GM23338 (cell line): ENCODE data around the gene SMARCC1. TPM values are rescaled to one million over a fixed set of nuclear protein-coding genes. Genes with fewer than 3 reads are reported as not detected.

Source experiments
- ATAC-seq: fragments of 200-7000 bp; cut with Tn5 transposase; 3 replicates; pipeline ENCODE4 v1.9.1; 2020
- DNase-seq: peaks from one replicate; pipeline ENCODE4 v3.0.0-alpha.2; 2015; ENCODE audit warnings: low spot score
- H2AFZ ChIP-seq: fragments of 200-600 bp; sonication (generic); 2 replicates; pipeline ENCODE4 v1.8.0; 2016; ENCODE audit warnings: antibody characterized with exemption, mild to moderate bottlenecking, moderate library complexity
- H3F3A ChIP-seq: fragments of 200-600 bp; sonication (generic); replicated peaks from 2 replicates; pipeline ENCODE4 v1.8.0; 2017; ENCODE audit warnings: antibody characterized with exemption, mixed run types, low read depth
- H3K27ac ChIP-seq: fragments of 200-600 bp; sonication (generic); 2 replicates; pipeline ENCODE4 v1.6.1; 2016; ENCODE audit warnings: low read depth
- H3K27me3 ChIP-seq: fragments of 200-600 bp; sonication (generic); 2 replicates; pipeline ENCODE4 v1.8.0; 2016; ENCODE audit warnings: mild to moderate bottlenecking, mixed run types, moderate library complexity; ENCODE audit not compliant: insufficient read depth
- H3K36me3 ChIP-seq: fragments of 200-600 bp; sonication (generic); 2 replicates; pipeline ENCODE4 v1.8.0; 2016; ENCODE audit warnings: mild to moderate bottlenecking; ENCODE audit not compliant: insufficient read depth
- H3K4me1 ChIP-seq: fragments of 200-600 bp; sonication (generic); 2 replicates; pipeline ENCODE4 v1.8.0; 2016; ENCODE audit warnings: mild to moderate bottlenecking, moderate library complexity; ENCODE audit not compliant: insufficient read depth
- H3K4me2 ChIP-seq: fragments of 200-600 bp; sonication (generic); 2 replicates; pipeline ENCODE4 v1.7.1; 2017; ENCODE audit warnings: mixed run types
- H3K4me3 ChIP-seq: fragments of 200-600 bp; sonication (generic); 2 replicates; pipeline ENCODE4 v1.6.1; 2016; ENCODE audit warnings: mixed run types
- H3K79me2 ChIP-seq: fragments of 200-600 bp; sonication (generic); replicated peaks from 2 replicates; pipeline ENCODE4 v1.8.0; 2017; ENCODE audit warnings: mild to moderate bottlenecking; ENCODE audit not compliant: insufficient read depth
- H3K9me2 ChIP-seq: fragments of 200-600 bp; sonication (generic); 2 replicates; pipeline ENCODE4 v1.8.0; 2017; ENCODE audit not compliant: insufficient read depth
- H4K20me1 ChIP-seq: fragments of 200-600 bp; sonication (generic); replicated peaks from 2 replicates; pipeline ENCODE4 v1.8.0; 2017; ENCODE audit warnings: mild to moderate bottlenecking; ENCODE audit not compliant: insufficient read depth
- H3K27ac Mint-ChIP-seq: 2 replicates; pipeline ENCODE4 v1.8.0; 2020; ENCODE audit warnings: inconsistent platforms, mild to moderate bottlenecking, moderate library complexity, mixed read lengths
- H3K27me3 Mint-ChIP-seq: 3 replicates; pipeline ENCODE4 v1.8.0; 2022; ENCODE audit warnings: low read depth, mild to moderate bottlenecking, moderate library complexity, mixed read lengths, inconsistent platforms; ENCODE audit not compliant: insufficient read depth, poor library complexity
- H3K36me3 Mint-ChIP-seq: 3 replicates; pipeline ENCODE4 v1.8.0; 2021; ENCODE audit warnings: low read depth, mild to moderate bottlenecking, inconsistent platforms, moderate library complexity, mixed read lengths
- H3K4me1 Mint-ChIP-seq: 3 replicates; pipeline ENCODE4 v1.8.0; 2020; ENCODE audit warnings: mild to moderate bottlenecking, inconsistent platforms, mixed read lengths
- H3K4me3 Mint-ChIP-seq: 3 replicates; pipeline ENCODE4 v1.8.0; 2021; ENCODE audit warnings: moderate library complexity, mild to moderate bottlenecking, inconsistent platforms, mixed read lengths
- H3K9me3 Mint-ChIP-seq: 3 replicates; pipeline ENCODE4 v1.8.0; 2020; ENCODE audit warnings: moderate library complexity, mild to moderate bottlenecking, inconsistent platforms, mixed read lengths
- CREB1 ChIP-seq: fragments of 250-450 bp; sonication (Bioruptor Pico); IDR thresholded peaks from 2 replicates; pipeline ENCODE4 v1.5.0; 2020; ENCODE audit warnings: low read depth, mild to moderate bottlenecking, moderate library complexity
- EZH2 ChIP-seq: fragments of 200-600 bp; sonication (generic); IDR thresholded peaks from one replicate; pipeline ENCODE4 v1.8.0; 2017; ENCODE audit warnings: antibody characterized with exemption, mild to moderate bottlenecking, low read depth; ENCODE audit not compliant: unreplicated experiment
- EZH2phosphoT487 ChIP-seq: fragments of 200-600 bp; sonication (generic); IDR thresholded peaks from one replicate; pipeline ENCODE4 v1.8.1; 2018; ENCODE audit warnings: antibody characterized with exemption; ENCODE audit not compliant: unreplicated experiment
- JUNB ChIP-seq: IDR thresholded peaks from one replicate; pipeline ENCODE4 v1.6.1; 2016; ENCODE audit warnings: antibody characterized with exemption; ENCODE audit not compliant: unreplicated experiment
- NANOG ChIP-seq: IDR thresholded peaks from 2 replicates; pipeline ENCODE4 v1.6.1; 2016; ENCODE audit warnings: antibody characterized with exemption, borderline replicate concordance
- POLR2AphosphoS5 ChIP-seq: IDR thresholded peaks from 2 replicates; pipeline ENCODE4 v1.6.1; 2016; ENCODE audit warnings: antibody characterized with exemption, low read depth
- STAT1 ChIP-seq: IDR thresholded peaks from one replicate; pipeline ENCODE4 v1.6.1; 2016; ENCODE audit warnings: antibody characterized with exemption; ENCODE audit not compliant: unreplicated experiment
- ZNF114 ChIP-seq: fragments of 250-450 bp; sonication (Bioruptor Pico); IDR thresholded peaks from 2 replicates; pipeline ENCODE4 v1.5.0; 2020; ENCODE audit warnings: mild to moderate bottlenecking, moderate library complexity
- ZNF331 ChIP-seq: fragments of 250-450 bp; sonication (Bioruptor Pico); IDR thresholded peaks from 2 replicates; pipeline ENCODE4 v1.5.0; 2020; ENCODE audit warnings: low read depth, mild to moderate bottlenecking, moderate library complexity
- polyA plus RNA-seq: library from polyadenylated mRNA; unstranded; fragments of >200 nt; fragmentation: Nextera tagmentation; extraction: Ambion mirVana; gene quantifications from 2 replicates; pipeline ENCODE4 v1.2.1, GENCODE V29; 2016
- total RNA-seq: library from RNA; depleted of rRNA; stranded (reverse); fragments of >200 nt; shearing (Covaris generic); gene quantifications from 2 replicates; pipeline ENCODE4 v1.2.3, GENCODE V29; 2014
- TF ChIP-seq, protein P1 (sequence below): IDR thresholded peaks from one replicate; pipeline ENCODE4 v1.6.1; 2018; ENCODE audit warnings: antibody characterized with exemption; ENCODE audit not compliant: unreplicated experiment
- TF ChIP-seq, protein P2 (sequence below), 2 experiments: fragments of 200-600 bp in 1 of 2; sonication (generic) in 1 of 2; conservative IDR thresholded peaks; 2 replicates each; pipeline versions ENCODE4 v1.5.1 to v1.6.1; 2016 to 2017; ENCODE audit warnings: antibody characterized with exemption in 2 of 2, low read depth in 2 of 2, mild to moderate bottlenecking in 2 of 2, moderate library complexity in 1 of 2
- TF ChIP-seq, protein P3 (sequence below): fragments of 250-450 bp; sonication (Bioruptor Pico); IDR thresholded peaks from 2 replicates; pipeline ENCODE4 v1.5.0; 2020; ENCODE audit warnings: mild to moderate bottlenecking, moderate library complexity
- TF ChIP-seq, protein P4 (sequence below): IDR thresholded peaks from 2 replicates; pipeline ENCODE4 v1.6.1; 2016; ENCODE audit warnings: antibody characterized with exemption

Gene SMARCC1
- total and polyA plus RNA-seq, 2 experiments from 2014 or later = 105 to 171 TPM

DNA sequence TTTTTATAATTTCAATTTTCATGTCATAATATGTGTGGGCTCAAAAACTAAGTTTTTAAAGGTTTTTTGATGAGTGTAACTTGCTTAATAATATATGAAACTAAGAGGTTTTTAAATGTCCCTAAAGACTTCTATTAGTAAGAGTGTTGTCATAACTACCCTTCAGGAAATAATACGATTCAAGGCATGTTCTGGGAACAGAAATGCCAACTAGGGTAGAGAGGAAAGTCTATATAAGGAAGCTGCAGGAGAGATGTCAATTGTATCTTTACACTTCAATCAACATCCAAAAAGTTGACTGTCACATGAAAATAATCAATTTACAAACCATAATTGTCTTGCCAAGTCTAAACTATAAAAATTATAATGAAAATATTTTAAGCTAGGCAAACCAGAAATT lies 76.3 kb downstream of the SMARCC1 start:
- Mint-ChIP-seq H3K9me3 (no peaks in the 10 kb centered on the region; the same call in 2 of the 3 replicates), H3K4me3 (no peak overlapping the region), H3K27ac (no peak overlapping the region), H3K27me3 (peaks cover 8% of the 10 kb centered on the region), H3K4me1 (no peaks in the 10 kb centered on the region), H3K36me3 (peaks cover 84% of the 10 kb centered on the region)
- Histone ChIP-seq H3K4me2 (no peak overlapping the region), H3K4me1 (no peaks in the 10 kb centered on the region), H3F3A (peaks cover 38% of the 10 kb centered on the region), H3K27ac (no peak overlapping the region), H3K36me3 (peaks cover 80% of the 10 kb centered on the region), H2AFZ (no peak overlapping the region), H3K4me3 (no peak overlapping the region), H3K79me2 (peaks cover 37% of the 10 kb centered on the region), H3K27me3 (no peaks in the 10 kb centered on the region), H3K9me2 (no peaks in the 10 kb centered on the region), H4K20me1 (peaks cover 27% of the 10 kb centered on the region)
- TF ChIP-seq EZH2 (no peak), POLR2AphosphoS5 (no peak), STAT1 (no peak), ZNF331 (CRISPR knock-in tag) (no peak), ZNF114 (CRISPR knock-in tag) (no peak), EZH2phosphoT487 (no peak), NANOG (no peak), CREB1 (CRISPR knock-in tag) (no peak), JUNB (no peak)
- TF ChIP-seq, protein P1, sequence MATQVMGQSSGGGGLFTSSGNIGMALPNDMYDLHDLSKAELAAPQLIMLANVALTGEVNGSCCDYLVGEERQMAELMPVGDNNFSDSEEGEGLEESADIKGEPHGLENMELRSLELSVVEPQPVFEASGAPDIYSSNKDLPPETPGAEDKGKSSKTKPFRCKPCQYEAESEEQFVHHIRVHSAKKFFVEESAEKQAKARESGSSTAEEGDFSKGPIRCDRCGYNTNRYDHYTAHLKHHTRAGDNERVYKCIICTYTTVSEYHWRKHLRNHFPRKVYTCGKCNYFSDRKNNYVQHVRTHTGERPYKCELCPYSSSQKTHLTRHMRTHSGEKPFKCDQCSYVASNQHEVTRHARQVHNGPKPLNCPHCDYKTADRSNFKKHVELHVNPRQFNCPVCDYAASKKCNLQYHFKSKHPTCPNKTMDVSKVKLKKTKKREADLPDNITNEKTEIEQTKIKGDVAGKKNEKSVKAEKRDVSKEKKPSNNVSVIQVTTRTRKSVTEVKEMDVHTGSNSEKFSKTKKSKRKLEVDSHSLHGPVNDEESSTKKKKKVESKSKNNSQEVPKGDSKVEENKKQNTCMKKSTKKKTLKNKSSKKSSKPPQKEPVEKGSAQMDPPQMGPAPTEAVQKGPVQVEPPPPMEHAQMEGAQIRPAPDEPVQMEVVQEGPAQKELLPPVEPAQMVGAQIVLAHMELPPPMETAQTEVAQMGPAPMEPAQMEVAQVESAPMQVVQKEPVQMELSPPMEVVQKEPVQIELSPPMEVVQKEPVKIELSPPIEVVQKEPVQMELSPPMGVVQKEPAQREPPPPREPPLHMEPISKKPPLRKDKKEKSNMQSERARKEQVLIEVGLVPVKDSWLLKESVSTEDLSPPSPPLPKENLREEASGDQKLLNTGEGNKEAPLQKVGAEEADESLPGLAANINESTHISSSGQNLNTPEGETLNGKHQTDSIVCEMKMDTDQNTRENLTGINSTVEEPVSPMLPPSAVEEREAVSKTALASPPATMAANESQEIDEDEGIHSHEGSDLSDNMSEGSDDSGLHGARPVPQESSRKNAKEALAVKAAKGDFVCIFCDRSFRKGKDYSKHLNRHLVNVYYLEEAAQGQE = no peak
- TF ChIP-seq, protein P2, sequence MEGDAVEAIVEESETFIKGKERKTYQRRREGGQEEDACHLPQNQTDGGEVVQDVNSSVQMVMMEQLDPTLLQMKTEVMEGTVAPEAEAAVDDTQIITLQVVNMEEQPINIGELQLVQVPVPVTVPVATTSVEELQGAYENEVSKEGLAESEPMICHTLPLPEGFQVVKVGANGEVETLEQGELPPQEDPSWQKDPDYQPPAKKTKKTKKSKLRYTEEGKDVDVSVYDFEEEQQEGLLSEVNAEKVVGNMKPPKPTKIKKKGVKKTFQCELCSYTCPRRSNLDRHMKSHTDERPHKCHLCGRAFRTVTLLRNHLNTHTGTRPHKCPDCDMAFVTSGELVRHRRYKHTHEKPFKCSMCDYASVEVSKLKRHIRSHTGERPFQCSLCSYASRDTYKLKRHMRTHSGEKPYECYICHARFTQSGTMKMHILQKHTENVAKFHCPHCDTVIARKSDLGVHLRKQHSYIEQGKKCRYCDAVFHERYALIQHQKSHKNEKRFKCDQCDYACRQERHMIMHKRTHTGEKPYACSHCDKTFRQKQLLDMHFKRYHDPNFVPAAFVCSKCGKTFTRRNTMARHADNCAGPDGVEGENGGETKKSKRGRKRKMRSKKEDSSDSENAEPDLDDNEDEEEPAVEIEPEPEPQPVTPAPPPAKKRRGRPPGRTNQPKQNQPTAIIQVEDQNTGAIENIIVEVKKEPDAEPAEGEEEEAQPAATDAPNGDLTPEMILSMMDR (conservative IDR thresholded peaks at IDR 0.05; ENCODE audit: low read depth in 2 of 2) = no peak
- TF ChIP-seq, protein P3, sequence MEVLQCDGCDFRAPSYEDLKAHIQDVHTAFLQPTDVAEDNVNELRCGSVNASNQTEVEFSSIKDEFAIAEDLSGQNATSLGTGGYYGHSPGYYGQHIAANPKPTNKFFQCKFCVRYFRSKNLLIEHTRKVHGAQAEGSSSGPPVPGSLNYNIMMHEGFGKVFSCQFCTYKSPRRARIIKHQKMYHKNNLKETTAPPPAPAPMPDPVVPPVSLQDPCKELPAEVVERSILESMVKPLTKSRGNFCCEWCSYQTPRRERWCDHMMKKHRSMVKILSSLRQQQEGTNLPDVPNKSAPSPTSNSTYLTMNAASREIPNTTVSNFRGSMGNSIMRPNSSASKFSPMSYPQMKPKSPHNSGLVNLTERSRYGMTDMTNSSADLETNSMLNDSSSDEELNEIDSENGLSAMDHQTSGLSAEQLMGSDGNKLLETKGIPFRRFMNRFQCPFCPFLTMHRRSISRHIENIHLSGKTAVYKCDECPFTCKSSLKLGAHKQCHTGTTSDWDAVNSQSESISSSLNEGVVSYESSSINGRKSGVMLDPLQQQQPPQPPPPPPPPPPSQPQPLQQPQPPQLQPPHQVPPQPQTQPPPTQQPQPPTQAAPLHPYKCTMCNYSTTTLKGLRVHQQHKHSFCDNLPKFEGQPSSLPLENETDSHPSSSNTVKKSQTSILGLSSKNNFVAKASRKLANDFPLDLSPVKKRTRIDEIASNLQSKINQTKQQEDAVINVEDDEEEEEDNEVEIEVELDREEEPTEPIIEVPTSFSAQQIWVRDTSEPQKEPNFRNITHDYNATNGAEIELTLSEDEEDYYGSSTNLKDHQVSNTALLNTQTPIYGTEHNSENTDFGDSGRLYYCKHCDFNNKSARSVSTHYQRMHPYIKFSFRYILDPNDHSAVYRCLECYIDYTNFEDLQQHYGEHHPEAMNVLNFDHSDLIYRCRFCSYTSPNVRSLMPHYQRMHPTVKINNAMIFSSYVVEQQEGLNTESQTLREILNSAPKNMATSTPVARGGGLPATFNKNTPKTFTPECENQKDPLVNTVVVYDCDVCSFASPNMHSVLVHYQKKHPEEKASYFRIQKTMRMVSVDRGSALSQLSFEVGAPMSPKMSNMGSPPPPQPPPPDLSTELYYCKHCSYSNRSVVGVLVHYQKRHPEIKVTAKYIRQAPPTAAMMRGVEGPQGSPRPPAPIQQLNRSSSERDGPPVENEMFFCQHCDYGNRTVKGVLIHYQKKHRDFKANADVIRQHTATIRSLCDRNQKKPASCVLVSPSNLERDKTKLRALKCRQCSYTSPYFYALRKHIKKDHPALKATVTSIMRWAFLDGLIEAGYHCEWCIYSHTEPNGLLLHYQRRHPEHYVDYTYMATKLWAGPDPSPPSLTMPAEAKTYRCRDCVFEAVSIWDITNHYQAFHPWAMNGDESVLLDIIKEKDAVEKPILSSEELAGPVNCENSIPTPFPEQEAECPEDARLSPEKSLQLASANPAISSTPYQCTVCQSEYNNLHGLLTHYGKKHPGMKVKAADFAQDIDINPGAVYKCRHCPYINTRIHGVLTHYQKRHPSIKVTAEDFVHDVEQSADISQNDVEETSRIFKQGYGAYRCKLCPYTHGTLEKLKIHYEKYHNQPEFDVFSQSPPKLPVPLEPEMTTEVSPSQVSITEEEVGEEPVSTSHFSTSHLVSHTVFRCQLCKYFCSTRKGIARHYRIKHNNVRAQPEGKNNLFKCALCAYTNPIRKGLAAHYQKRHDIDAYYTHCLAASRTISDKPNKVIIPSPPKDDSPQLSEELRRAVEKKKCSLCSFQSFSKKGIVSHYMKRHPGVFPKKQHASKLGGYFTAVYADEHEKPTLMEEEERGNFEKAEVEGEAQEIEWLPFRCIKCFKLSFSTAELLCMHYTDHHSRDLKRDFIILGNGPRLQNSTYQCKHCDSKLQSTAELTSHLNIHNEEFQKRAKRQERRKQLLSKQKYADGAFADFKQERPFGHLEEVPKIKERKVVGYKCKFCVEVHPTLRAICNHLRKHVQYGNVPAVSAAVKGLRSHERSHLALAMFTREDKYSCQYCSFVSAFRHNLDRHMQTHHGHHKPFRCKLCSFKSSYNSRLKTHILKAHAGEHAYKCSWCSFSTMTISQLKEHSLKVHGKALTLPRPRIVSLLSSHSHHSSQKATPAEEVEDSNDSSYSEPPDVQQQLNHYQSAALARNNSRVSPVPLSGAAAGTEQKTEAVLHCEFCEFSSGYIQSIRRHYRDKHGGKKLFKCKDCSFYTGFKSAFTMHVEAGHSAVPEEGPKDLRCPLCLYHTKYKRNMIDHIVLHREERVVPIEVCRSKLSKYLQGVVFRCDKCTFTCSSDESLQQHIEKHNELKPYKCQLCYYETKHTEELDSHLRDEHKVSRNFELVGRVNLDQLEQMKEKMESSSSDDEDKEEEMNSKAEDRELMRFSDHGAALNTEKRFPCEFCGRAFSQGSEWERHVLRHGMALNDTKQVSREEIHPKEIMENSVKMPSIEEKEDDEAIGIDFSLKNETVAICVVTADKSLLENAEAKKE (CRISPR knock-in tag) = no peak
- TF ChIP-seq, protein P4, sequence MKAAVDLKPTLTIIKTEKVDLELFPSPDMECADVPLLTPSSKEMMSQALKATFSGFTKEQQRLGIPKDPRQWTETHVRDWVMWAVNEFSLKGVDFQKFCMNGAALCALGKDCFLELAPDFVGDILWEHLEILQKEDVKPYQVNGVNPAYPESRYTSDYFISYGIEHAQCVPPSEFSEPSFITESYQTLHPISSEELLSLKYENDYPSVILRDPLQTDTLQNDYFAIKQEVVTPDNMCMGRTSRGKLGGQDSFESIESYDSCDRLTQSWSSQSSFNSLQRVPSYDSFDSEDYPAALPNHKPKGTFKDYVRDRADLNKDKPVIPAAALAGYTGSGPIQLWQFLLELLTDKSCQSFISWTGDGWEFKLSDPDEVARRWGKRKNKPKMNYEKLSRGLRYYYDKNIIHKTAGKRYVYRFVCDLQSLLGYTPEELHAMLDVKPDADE = no peak
- DNase-seq = no peak
- no peak for ATAC-seq
